DLD1 (cell line): ENCODE measurements around the gene SART1.
"Not testable (repeated sequence)": the region's sequence is repeated elsewhere in the genome, so short reads cannot be mapped to it uniquely, and the experiment has no call there.

Experiments
- in situ Hi-C: cut with HindIII; loops from 2 replicates; pipeline ENCODE4 v1.10.0; 2017; ENCODE audit warnings: low sequenced_read_pairs

Gene SART1

DNA sequence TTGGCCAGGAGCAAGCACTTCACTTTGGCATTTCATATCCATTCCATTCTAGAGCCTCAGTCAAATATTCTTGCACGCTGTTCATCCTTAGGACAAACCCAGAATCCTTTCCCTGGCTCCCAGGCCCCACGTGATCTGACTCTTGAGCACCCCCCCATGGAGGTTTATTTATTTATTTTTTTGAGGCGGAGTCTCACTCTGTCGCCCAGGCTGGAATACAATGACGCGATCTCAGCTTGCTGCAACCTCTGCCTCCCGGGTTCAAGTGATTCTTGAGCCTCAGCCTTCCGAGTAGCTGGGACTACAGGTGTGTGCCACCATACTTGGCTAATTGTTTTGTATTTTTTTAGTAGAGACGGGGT is 29.0 kb upstream of the SART1 start:
- in situ Hi-C loops: no loop called here

DNA sequence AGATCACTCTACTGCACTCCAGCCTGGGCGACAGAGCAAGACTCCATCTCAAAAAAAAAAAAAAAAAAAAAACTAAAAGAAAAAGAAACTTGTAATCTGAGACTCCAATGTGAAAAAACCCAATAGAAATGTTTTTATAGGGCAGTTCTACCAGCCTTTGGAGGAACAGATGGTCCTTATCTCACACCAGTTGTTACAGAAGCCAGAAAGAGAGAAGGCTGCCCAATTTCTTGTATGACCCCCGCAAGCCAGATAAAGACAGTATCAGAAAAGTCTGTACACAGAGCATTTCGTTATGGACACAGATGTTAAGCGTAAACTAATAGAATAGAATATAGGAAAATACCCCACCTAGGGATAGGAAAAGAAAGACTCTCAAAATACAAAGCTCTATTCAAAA is 27.5 kb upstream of the SART1 start:
- in situ Hi-C loops: no loop called here

DNA sequence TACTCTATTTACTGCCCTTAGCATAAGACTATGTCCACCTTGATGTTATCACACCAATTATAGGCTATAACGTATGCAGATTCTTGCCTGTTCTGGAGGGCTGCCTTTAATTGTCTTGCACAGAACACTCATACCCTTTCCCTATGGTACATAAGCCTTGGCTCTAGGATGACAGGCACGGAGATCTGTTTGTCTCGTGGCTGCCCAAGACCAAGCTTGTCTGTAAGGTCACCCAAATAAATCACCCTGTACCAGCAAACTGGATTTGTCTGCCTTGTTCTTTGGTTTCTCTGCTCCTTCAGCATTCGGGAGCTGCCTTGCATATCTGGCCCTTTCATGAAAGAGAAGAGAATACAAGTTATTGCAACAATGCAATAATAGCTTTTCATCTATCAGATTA is 23.8 kb upstream of the SART1 start:
- in situ Hi-C loops: no loop called here

DNA sequence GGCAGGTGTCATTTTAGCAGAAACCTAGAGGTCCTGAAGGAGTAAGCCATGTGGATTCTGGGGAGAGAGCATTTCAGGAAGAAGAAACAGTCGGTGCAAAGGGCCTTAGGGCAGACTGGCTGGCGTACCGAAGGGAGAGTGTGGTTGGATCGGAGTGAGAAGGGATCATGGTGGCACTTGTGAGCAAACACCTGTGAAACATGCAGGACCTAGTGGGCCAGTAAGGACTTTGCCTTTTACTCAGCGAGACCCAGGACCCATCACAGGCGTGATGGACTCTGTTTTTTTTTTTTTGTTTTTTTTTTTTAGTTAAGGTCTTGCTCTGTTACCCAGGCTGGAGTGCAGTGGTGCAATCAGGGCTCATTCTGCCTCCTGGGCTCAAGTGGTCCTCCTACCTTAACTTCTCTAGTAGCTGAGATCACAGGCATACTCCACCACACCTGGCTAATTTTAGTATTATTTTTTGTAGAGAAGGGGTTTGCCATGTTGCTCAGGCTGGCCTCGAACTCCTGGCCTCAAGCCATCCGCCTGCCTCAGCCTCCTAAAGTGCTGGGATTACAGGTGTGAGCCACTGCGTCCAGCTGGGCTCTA is 19.7 kb upstream of the SART1 start:
- in situ Hi-C loops: no loop called here

DNA sequence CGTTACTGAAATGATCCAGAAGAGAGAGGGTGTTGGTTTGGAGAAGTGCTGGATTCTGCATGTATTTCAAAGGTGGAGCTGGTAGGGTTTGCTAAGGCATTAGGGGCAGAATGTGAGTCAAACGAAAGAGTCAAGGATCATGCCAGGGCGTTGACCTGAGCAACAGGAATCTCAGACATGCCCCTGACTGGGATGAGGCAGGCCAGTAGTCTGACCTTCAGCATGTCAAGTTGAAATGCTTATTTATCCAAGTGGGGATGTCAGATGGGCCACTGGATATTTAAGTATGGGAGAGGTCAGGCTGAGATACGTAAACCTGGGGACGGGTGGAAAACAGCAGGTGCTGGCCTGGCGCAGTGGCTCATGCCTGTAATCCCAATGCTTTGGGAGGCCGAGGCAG is 19.0 kb upstream of the SART1 start:
- in situ Hi-C loops: no loop called here

DNA sequence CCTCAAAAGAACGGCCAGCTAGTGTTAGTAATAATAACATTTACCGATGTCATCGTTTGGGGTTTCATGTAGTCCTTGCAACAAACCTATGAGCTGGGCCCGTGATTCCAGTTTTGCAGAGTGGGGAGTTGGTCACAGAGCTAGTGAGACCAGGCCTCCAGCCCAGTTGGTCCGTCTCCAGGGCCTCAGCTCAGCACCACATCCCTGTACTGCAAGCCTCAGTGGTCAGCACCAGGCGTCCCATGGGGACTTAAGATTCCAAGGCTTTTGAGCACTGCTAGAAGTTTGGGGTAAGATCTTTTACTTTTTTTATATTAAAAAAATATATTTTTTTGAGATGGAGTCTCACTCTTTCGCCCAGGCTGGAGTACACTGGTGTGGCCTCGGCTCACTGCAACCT is 17.3 kb upstream of the SART1 start:
- in situ Hi-C loops: no loop called here

DNA sequence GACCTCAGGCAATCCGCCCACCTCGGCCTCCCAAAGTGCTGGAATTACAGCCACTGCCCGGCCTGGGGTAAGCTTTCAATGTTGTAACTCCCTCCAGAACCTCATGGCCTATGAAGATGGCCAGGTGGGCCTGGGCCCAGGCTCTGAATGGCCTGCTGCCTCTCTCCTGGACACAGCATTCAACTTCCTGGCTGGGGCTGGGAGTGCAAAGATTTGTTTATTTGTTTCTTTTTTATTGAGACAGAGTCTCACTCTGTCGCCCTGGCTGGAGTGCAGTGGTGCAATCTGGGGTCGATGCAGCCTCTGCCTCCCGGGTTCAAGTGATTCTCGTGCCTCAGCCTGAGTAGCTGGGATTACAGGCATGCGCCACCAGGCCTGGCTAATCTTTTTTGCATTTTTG is 16.8 kb upstream of the SART1 start:
- in situ Hi-C loops: no loop called here

DNA sequence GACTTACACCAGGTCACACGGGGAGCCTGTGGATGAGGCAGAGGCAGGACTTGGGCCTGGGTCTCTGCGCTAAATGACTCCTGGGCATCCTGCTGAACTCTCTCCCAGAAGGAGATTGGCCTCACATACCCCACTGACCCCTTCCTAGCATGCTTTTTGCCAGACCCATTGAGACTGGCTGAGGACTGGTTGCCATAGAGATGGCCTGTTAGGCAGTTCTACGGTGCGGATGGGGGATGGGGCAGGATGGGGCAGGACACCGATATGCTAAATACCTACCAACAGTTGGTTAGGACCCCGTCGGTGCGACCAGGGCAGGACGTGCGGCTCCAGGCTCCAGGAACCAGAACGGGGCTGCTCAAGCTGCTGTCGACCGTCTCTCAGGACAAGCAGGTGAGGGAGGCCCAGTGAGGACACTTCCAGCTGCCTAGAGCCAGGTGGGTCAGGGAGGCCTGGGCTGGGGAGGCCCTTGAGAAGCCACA is 16.1 kb upstream of the SART1 start, which contains the start of gene TSGA10IP:
TSGA10IP (plus strand) TSS at position 51 of the 482 bp plus-strand sequence; CDS start at position 247, 196 bp downstream.
- in situ Hi-C loops: no loop called here

DNA sequence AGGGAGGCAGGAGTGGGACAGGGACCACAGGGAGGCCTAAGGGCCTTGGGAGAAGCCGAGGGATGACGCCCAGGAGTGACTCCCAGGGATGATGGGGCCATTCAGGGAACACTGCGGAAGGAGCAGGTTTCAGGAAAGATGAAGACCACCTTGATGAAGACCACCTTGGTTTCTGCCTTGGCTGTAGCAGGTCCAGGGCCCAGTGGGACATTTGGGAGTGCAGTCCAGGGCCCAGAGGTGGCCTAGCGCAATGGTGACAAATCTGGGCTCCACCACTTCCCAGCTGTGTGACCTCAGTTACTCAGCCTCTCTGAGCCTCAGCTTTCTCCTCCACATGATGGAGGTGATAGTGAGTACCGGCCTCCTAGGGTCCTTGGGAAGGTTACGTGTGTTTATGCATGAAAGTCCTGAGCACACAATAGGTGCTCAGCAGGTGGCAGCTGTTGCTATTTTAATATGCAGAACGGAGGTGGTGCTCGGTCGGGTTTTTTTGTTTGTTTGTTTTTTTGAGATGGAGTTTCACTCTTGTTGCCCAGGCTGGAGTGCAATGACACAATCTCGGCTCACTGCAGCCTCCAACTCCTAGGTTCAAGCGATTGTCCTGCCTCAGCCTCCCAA is 15.5 kb upstream of the SART1 start:
- in situ Hi-C loops: no loop called here

DNA sequence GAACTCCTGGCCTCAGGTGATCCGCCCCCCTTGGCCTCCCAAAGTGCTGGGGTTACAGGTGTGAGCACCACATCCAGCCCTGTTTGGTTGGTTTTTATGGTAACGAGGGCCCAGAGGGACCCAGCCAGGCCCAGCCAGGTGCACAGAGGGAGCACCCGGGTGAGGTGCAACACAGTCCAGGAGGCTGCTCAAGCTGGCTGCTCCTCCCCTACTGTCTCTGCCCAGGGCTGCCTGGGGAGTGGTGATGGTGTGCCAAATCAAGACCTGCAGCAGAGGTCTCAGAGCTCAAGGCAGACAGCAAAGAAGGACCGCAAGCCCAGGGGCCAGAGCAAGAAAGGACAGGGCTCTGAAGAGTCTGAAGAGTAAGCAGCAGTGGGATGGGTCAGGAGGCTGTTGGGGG is 14.9 kb upstream of the SART1 start:
- in situ Hi-C loops: no loop called here

DNA sequence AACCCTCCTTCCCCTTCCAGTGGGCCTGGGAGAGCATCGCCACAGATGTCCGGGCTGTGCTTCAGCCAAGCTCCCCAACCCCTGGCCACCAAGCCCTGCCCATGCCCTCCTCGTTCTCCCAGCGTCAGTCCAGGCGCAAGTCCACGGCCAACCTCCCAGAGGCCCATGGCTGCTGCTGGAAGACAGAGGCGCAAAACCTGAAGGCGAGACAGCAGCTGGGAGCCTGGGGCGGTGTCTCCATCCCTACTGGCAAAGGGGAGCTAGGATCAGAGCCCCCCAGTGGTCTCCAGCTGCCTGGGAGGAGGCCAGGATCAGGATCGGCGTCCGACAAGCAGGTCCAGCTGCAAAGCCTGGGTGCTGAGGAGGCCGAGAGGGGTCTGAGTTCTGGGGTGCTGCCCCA is 14.4 kb upstream of the SART1 start:
- in situ Hi-C loops: no loop called here

DNA sequence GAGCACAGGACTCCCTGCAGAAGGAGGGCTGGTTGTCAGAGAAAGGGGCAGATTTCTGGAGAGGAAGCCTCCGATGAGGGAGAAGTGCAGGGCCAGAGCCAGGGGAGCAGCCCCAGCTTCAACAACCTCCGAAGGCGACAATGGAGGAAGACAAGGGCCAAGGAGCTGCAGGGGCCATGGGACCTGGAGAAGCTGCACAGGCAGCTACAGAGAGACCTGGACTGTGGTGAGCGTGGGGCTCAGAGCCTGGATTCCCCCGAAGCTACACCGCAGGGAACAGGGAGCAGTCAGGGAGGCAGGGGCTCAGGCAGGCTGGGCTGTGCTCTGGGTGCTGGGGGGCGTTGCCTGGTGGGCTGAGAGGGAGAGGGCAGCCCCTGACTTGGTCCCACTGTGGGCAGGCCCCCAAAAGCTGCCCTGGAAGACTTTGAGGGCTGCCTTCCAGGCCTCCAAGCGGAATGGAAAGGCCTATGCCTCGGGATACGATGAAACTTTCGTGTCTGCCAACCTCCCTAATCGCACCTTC is 13.9 kb upstream of the SART1 start:
- in situ Hi-C loops: no loop called here

DNA sequence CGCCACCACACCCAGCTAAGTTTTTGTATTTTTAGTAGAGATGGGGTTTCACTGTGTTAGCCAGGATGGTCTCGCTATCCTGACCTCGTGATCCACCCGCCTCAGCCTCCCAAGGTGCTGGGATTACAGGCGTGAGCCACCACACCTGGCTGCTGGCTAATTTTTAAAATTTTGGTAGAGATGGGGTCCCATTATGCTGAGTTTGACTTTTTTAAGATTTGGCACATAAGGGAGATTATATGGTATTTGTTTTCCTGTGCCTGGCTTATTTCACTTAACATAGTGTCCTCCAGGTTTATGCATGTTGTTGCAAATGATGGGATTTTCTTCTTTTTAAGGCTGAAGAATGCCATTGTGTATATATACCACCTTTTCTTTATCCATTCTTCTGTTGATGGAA is 10.8 kb upstream of the SART1 start:
- in situ Hi-C loops: not testable (repeated sequence)

DNA sequence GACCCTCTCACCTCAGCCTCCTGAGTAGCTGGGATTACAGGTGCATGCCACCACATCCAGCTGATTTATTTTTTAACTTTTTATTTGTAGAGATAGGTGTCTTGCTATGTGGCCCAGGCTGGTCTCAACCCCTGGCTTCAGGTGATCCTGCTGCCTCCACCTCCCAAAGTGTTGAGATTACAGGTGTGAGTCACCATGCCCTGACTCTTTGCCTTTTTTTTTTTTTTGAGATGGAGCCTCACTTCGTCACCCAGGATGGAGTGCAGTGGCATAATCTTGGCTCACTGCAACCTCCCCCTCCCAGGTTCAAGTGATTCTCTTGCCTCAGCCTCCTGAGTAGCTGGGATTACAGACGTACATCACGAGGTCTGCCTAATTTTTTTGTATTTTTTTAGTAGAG is 9.9 kb upstream of the SART1 start:
- in situ Hi-C loops: not testable (repeated sequence)

DNA sequence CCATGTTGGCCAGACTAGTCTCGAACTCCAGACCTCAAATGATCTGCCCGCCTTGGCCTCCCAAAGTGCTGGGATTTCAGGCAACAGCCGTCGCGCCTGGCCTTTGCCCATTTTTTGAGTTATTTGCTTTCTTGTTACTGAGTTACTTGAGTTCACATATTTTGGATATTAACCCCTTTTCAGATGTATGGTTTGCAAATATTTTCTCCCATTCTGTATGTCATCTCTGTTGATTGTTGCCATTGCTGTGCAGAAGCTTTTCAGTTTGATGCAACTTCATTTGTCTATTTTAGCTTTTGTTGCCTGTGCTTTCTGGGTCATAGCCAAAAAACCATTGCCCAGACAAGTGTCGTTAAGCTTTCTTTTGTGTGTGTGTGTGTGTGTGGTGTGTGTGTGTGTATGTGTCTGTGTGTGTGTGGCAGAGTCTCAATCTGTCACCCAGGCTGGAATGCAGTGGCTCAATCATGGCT is 9.4 kb upstream of the SART1 start:
- in situ Hi-C loops: no loop called here

DNA sequence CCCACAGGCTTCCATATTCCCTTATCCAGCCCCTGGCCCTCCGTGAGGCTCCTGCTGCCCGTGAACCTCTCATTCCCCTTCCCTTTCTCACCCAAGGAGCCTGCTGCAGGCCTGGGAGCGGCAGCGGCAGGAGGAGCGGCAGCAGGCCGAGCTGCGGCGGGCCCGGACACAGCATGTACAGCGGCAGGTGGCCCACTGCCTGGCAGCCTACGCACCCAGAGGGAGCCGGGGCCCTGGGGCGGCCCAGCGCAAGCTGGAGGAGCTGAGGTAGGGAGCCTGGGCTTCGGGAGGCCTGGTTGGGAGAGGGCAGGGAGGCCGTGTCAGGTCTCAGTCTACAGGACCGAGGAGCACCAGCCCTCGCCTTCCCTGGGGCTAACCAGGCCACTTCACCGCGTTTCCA is 8.1 kb upstream of the SART1 start:
- in situ Hi-C loops: no loop called here

DNA sequence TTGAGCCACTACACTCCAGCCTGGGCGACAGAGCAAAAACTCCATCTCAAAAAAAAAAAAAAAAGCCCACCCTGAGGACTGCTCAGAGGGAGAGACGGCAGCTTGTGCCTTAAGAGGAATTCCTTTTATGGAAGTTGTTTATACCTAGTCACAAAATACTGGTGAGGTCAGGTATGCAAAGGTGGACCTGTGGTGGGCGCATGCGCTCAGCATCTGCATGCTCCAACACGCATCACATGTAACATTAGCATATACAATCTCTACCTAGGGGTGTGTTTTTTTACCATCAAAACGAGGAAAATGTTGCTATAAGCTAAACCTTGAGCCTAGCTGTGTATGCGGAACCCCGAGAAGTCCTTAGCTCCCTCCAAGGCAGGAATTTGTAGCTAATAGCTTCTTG is 6.8 kb upstream of the SART1 start:
- in situ Hi-C loops: no loop called here

DNA sequence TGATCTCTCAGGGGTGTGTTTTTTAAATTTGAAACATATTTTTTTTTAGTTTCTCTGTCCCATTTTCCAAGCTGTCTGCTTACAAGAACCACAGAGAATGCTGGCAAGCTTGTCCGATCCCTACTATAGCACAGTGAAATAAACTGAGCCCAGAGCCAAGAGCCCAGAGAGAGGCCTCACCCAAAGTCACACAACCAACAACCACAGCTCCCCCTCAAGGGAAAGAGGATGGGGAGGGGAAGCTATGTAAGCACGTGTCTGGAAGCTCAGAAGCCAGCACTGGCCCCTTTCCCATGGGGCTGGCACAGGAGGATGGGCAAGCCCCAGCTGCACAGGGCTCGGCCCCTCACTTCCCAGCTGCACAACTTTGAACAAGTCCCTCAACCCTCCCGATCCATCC is 3.2 kb upstream of the SART1 start:
- in situ Hi-C loops: no loop called here

DNA sequence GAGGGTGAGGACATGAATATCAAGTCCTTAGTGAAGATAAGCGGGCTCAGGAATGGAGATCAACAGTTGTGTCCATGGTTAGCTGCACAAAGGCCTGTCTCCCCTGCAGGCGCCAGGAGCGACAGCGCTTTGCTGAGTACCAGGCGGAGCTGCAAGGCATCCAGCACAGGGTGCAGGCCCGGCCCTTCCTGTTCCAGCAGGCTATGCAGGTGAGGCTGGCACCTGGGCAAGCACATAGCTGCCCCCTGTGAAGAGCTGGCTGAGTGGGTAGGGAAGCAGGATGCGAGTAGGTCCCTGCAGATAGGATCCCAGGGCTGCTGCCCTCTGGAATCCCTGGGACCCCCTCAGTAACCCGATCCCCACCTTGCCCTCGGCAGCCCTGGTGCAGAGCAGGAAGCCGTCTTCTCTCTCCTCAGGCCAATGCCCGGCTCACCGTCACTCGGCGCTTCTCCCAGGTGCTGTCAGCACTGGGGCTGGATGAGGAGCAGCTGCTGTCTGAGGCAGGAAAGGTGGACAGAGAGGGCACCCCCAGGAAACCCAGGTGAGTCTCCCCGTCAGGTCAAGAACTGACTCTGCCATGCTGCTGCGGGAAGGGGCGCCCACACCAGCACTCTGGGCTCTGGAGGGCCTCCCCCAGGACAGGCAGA is 2.6 kb upstream of the SART1 start:
- in situ Hi-C loops: no loop called here

DNA sequence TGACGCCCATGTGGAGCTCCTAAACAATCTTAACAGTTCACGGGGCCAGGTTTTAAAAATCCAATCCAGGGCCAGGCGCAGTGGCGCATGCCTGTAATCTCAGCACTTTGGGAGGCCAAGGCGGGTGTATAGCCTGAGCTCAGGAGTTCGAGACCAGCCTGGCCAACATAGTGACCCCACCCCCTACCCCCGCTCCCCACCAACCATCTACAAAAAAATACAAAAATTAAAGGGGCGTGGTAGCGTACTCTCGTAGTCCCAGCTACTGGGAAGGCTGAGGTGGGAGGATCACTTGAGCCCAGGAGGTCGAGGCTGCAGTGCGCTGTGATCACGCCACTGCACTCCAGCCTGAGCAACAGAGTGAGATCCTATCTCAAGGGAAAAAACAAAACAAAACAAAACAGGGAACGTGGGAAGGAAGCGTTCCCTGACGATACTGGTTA is 689 bp upstream of the SART1 start:
- in situ Hi-C loops: no loop called here

DNA sequence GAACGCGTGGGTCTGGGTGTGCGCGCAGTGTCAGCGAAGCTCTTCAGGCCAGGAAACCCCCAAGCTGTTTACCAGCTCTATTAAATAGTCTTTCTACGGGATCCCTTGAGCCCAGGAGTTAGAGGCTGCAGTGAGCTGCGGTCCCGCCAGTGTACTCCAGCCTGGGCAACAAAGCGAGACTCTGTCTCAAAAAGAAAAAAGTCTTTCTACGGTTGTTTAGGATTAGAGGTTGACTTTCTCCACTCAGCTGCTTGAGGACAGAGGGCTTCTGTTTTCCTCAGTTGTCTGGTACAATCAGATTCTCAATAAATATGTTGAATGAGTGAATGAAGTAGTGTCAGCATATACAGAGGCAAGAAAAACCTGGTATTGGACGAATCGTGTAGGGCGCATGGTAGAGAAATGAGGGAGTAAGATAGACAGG is 619 bp downstream of the SART1 start:
- in situ Hi-C loops: no loop called here

DNA sequence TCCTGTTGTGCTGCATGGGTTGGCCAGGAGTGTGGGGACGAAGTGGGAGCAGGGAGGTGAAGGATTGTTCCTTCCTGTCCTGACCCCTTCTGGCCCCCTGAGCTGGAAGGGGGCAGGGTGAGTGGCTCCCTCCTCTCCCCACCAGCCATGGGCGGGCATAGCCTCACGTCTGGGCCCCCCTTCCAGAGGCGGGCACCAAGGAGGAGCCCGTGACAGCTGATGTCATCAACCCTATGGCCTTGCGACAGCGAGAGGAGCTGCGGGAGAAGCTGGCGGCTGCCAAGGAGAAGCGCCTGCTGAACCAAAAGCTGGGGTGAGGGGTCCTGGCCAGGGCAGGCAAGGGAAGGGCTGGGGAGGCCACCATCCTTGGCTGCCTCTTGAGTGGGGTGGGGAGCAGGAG is 3.4 kb downstream of the SART1 start:
- in situ Hi-C loops: no loop called here
